Inferior parietal cortex (tissue), 1 donor: ENCODE results near the gene MAT1A.
"Not testable (repeated sequence)": the region's sequence is repeated elsewhere in the genome, so short reads cannot be mapped to it uniquely, and the experiment has no call there.

Experiments
- DNase-seq: peaks from one replicate; pipeline ENCODE4 v3.0.0-alpha.2; 2016; ENCODE audit errors: extremely low spot score

The MAT1A gene

GRCh38 chr10:80223031-80223419 lies 66.4 kb downstream of the MAT1A start:
- DNase-seq: not testable (repeated sequence)
